ENCODE results near the gene ARL15.

Gene ARL15

GRCh38 chr5:53970475-53970874 is 339.9 kb downstream of the ARL15 start:
- no peak for DNase-seq (ENCODE audit: low read depth in 1 of 2, low spot score in 1 of 2)
- no peak overlapping the region for H3K27ac ChIP-seq (replicated peaks)
- H3K4me3 ChIP-seq (replicated peaks; ENCODE audit: insufficient read depth, low read length) = no peak overlapping the region
- TF ChIP-seq SPI1 (IDR thresholded peaks at IDR 0.05; ENCODE audit: borderline replicate concordance, low read depth) = no peak
- no peak for TF ChIP-seq GABPA (IDR thresholded peaks at IDR 0.05; ENCODE audit: low read depth)
- TF ChIP-seq CTCF (IDR thresholded peaks at IDR 0.05; ENCODE audit: insufficient read depth, low read length) = no peak
- no peak for TF ChIP-seq POLR2AphosphoS5 (IDR thresholded peaks at IDR 0.05; ENCODE audit: low read depth)
- no peak for TF ChIP-seq REST (IDR thresholded peaks at IDR 0.05; ENCODE audit: insufficient replicate concordance, low read depth)
- H3K27me3 ChIP-seq (ENCODE audit: insufficient read depth, poor library complexity, severe bottlenecking) = no peaks in the 10 kb centered on the region

DNA sequence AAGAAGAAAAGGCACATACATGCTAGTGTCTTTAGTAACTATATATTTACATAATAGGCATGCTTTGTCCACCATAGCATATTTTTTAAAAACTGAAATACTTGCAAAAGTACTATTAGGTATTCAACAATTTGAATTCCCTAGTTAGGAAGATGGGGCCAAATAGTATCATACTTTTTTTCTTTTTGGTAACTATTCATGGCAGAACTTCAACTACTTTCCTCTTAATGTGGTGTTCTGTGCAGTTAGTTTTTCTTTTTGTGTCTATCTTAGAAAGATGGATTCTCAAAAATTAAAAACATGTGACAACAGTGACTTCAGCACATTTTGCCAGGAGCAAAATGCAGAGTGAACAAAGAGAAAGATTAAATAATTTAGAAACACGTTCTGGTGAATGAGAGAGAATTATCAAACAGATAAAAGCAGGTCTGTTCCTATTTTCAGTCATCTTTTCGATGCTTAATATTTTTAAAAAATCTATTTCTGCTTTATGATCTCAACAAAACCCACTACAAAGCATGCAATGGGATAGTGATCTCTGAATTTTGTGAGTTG is 341.1 kb downstream of the ARL15 start:
- Histone ChIP-seq H3K27me3 (ENCODE audit: insufficient read depth, poor library complexity, severe bottlenecking) (no peaks in the 10 kb centered on the region), H3K4me3 (replicated peaks; ENCODE audit: insufficient read depth, low read length) (no peak overlapping the region), H3K27ac (replicated peaks) (no peak overlapping the region)
- DNase-seq (ENCODE audit: low read depth in 1 of 2, low spot score in 1 of 2) = no peak
- no peak for TF ChIP-seq POLR2AphosphoS5 (IDR thresholded peaks at IDR 0.05; ENCODE audit: low read depth)
- TF ChIP-seq SPI1 (IDR thresholded peaks at IDR 0.05; ENCODE audit: borderline replicate concordance, low read depth) = no peak
- no peak for TF ChIP-seq REST (IDR thresholded peaks at IDR 0.05; ENCODE audit: insufficient replicate concordance, low read depth)
- TF ChIP-seq GABPA (IDR thresholded peaks at IDR 0.05; ENCODE audit: low read depth) = no peak
- no peak for TF ChIP-seq CTCF (IDR thresholded peaks at IDR 0.05; ENCODE audit: insufficient read depth, low read length)

DNA sequence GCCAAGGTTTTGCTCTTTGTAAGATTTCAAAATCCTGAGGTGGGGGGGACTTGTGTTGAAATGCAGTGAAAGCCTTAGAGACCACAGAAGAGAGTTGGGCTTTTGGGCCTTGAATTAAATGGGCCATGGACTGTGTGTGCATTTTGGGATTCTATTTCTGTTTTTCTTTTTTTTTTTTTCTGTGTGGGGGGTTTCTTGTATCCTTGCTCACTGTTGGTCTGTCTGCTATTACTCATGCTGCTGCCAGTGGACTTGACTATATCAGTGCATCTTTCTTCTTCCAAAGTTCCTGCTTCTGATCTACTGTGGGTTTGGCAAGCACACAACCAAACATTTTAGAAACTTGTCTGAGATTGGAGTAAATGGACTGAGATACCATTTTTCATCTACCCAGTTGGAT is 344.9 kb downstream of the ARL15 start:
- no peak for TF ChIP-seq REST (IDR thresholded peaks at IDR 0.05; ENCODE audit: insufficient replicate concordance, low read depth)
- TF ChIP-seq POLR2AphosphoS5 (IDR thresholded peaks at IDR 0.05; ENCODE audit: low read depth) = no peak
- no peak for TF ChIP-seq SPI1 (IDR thresholded peaks at IDR 0.05; ENCODE audit: borderline replicate concordance, low read depth)
- TF ChIP-seq GABPA (IDR thresholded peaks at IDR 0.05; ENCODE audit: low read depth) = no peak
- TF ChIP-seq CTCF (IDR thresholded peaks at IDR 0.05; ENCODE audit: insufficient read depth, low read length) = no peak
- H3K4me3 ChIP-seq (replicated peaks; ENCODE audit: insufficient read depth, low read length) = no peak overlapping the region
- no peak overlapping the region for H3K27ac ChIP-seq (replicated peaks)
- no peak for DNase-seq (ENCODE audit: low read depth in 1 of 2, low spot score in 1 of 2)
- H3K27me3 ChIP-seq (ENCODE audit: insufficient read depth, poor library complexity, severe bottlenecking) = no peaks in the 10 kb centered on the region
